Aorta (tissue), 5 donors: Measurements from ENCODE around the gene CA9. TPM values are rescaled to one million over a fixed set of nuclear protein-coding genes. Genes with fewer than 3 reads are reported as not detected.

Source experiments
- ATAC-seq: fragments of 200-7000 bp; cut with Tn5 transposase; one replicate; pipeline ENCODE4 v1.9.1; 2022; ENCODE audit warnings: moderate library complexity; ENCODE audit not compliant: low FRiP score
- DNase-seq, 2 donors: peaks; one replicate each; pipeline ENCODE4 v3.0.0-alpha.2; 2020
- H3K27ac ChIP-seq, 2 donors: one replicate each; pipeline ENCODE4 v1.5.1; 2013; ENCODE audit warnings: low read length in 2 of 2, mild to moderate bottlenecking in 2 of 2, moderate library complexity in 2 of 2, control low read depth in 1 of 2, inconsistent platforms in 1 of 2, low read depth in 1 of 2
- H3K27me3 ChIP-seq, 2 donors: one replicate each; pipeline ENCODE4 v1.6.1; 2013; ENCODE audit warnings: control low read depth in 1 of 2, low read length in 1 of 2, mild to moderate bottlenecking in 1 of 2, moderate library complexity in 1 of 2; ENCODE audit not compliant: insufficient read depth in 2 of 2, control insufficient read depth in 1 of 2
- H3K36me3 ChIP-seq, 2 donors: one replicate each; pipeline ENCODE4 v1.6.1; 2013; ENCODE audit warnings: control low read depth in 1 of 2, low read length in 1 of 2, mild to moderate bottlenecking in 1 of 2; ENCODE audit not compliant: insufficient read depth in 2 of 2, control insufficient read depth in 1 of 2
- H3K4me1 ChIP-seq, 2 donors: one replicate each; pipeline ENCODE4 v1.6.1; 2013; ENCODE audit warnings: low read length in 2 of 2, control low read depth in 1 of 2, mild to moderate bottlenecking in 1 of 2, moderate library complexity in 1 of 2; ENCODE audit not compliant: insufficient read depth in 2 of 2, control insufficient read depth in 1 of 2
- H3K4me3 ChIP-seq, 2 donors: one replicate each; pipeline ENCODE4 v1.5.1; 2013; ENCODE audit warnings: low read length in 2 of 2, control low read depth in 1 of 2, mild to moderate bottlenecking in 1 of 2
- H3K9me3 ChIP-seq: one replicate; pipeline ENCODE4 v1.6.1; 2013; ENCODE audit warnings: mild to moderate bottlenecking, low read length; ENCODE audit not compliant: control insufficient read depth
- WGBS, 2 donors: extraction: QIAGEN DNeasy Blood & Tissue Kit; methylation state at CpG; one replicate each; pipeline ENCODE4 v1.1.7; 2013; 5-methylcytosine and 5-hydroxymethylcytosine counted together
- intact Hi-C, 2 donors: fragments of 100-400 bp; cut with DNase I; formaldehyde crosslinking; loops; one replicate each; pipeline versions ENCODE4 v1.14.2 to v1.15.0; 2022
- polyA plus RNA-seq, 2 donors: library from polyadenylated mRNA; stranded (reverse); fragments of 200-250 nt; gene quantifications; one replicate each; pipeline ENCODE4 v1.2.3, GENCODE V29; 2013
- total RNA-seq, 2 donors: library from RNA; stranded (reverse); fragmentation: NEBNext Ultra II Directional; extraction: Animal tissue kit (Norgen Biotek cat#: 25700); gene quantifications; one replicate each; pipeline ENCODE4 v1.2.1, GENCODE V29; 2021
- donor health status: healthy with polysubstance abuse.
- donor health status: Bipolar disorder and iron deficiency.
- donor health status: DM: no; HTN: no; CAD: no.
- donor health status: DM: no; HTN: no; CAD: no.
- donor health status: DM: yes; HTN: yes; CAD: no.

CA9 gene
- total and polyA plus RNA-seq, 4 donors, result 0.79 to 8.8 (median 4.3) TPM; not detected in 1

- Histone ChIP-seq H3K9me3 (no peaks in the 10 kb centered on the region), H3K4me1 (no peaks in the 10 kb centered on the region), H3K27me3 (no peaks in the 10 kb centered on the region), H3K4me3 (peak overlapping the region; percentile 6 to 7), H3K27ac (peak overlapping the region in 1 of 2 donors; percentile 66), H3K36me3 (peaks cover 0 to 26% of the 10 kb centered on the region in 2 donors)
- intact Hi-C loops, result no loop called here
- WGBS, 2 donors, result 59 to 64% methylated on average over 10 of the region's 10 CpGs
- no peak for ATAC-seq
- DNase-seq, result no peak
Observed at GRCh38 chr9:35684921-35685320, 11.2 kb downstream of the CA9 start.

GRCh38 chr9:35685506-35685905, 11.8 kb downstream of the CA9 start:
- peaks cover 0 to 26% of the 10 kb centered on the region in 2 donors for H3K36me3 ChIP-seq
- H3K4me3 ChIP-seq, result peak overlapping the region; percentile 6 to 7
- H3K9me3 ChIP-seq, result no peaks in the 10 kb centered on the region
- no peaks in the 10 kb centered on the region for H3K27me3 ChIP-seq
- DNase-seq (peak in 1 of 2 donors; percentile 72), ATAC-seq (no peak)
- H3K27ac ChIP-seq, result peak overlapping the region in 1 of 2 donors; percentile 66
- intact Hi-C loops, result no loop called here
- no peaks in the 10 kb centered on the region for H3K4me1 ChIP-seq
- WGBS, 2 donors, result 16 to 29% methylated on average over 13 of the region's 13 CpGs

GRCh38 chr9:35686222-35687203, 12.8 kb downstream of the CA9 start:
- ATAC-seq (no peak), DNase-seq (no peak)
- Histone ChIP-seq H3K4me3 (peak overlapping the region; percentile 91 to 95), H3K4me1 (no peaks in the 10 kb centered on the region), H3K27ac (peak overlapping the region; percentile 23 to 65), H3K36me3 (peaks cover 0 to 26% of the 10 kb centered on the region in 2 donors), H3K27me3 (no peaks in the 10 kb centered on the region), H3K9me3 (no peaks in the 10 kb centered on the region)
- intact Hi-C loops, result loop anchor here in 1 of 2 donors (2.0 kb wide), 1 partner anchor 42 kb away; no protein-coding TSS in a partner anchor
- WGBS, 2 donors, result 5 to 9% methylated on average over 11 of the region's 11 CpGs

GRCh38 chr9:35687306-35687705, 13.6 kb downstream of the CA9 start:
- peaks cover 0 to 26% of the 10 kb centered on the region in 2 donors for H3K36me3 ChIP-seq
- H3K4me3 ChIP-seq, result peak overlapping the region; percentile 91 to 95
- intact Hi-C loops, result loop anchor here in 1 of 2 donors (2.0 kb wide), 1 partner anchor 41 kb away; no protein-coding TSS in a partner anchor
- no peaks in the 10 kb centered on the region for H3K9me3 ChIP-seq
- H3K4me1 ChIP-seq, result no peaks in the 10 kb centered on the region
- H3K27me3 ChIP-seq, result no peaks in the 10 kb centered on the region
- no peak for ATAC-seq
- H3K27ac ChIP-seq, result peak overlapping the region in 1 of 2 donors; percentile 6
- DNase-seq, result no peak
- 4 to 11% methylated on average over 2 of the region's 2 CpGs for WGBS, 2 donors

- 3 to 7% methylated on average over 2 of the region's 2 CpGs for WGBS, 2 donors
- Histone ChIP-seq H3K27ac (peak overlapping the region in 1 of 2 donors; percentile 87), H3K4me1 (no peaks in the 10 kb centered on the region), H3K36me3 (peaks cover 0 to 22% of the 10 kb centered on the region in 2 donors), H3K27me3 (no peaks in the 10 kb centered on the region), H3K4me3 (peak overlapping the region; percentile 91 to 95), H3K9me3 (no peaks in the 10 kb centered on the region)
- ATAC-seq (no peak), DNase-seq (no peak)
- intact Hi-C loops, result loop anchor here (2.0 kb wide), 2 partner anchors 27 to 41 kb away; no protein-coding TSS in a partner anchor
Observed at GRCh38 chr9:35687972-35688557, 14.3 kb downstream of the CA9 start.

GRCh38 chr9:35688558-35689541, 15.1 kb downstream of the CA9 start:
- intact Hi-C loops, result loop anchor here in 1 of 2 donors (2.0 kb wide), 1 partner anchor 28 kb away; no protein-coding TSS in a partner anchor
- DNase-seq (no peak), ATAC-seq (no peak)
- no peaks in the 10 kb centered on the region for H3K4me1 ChIP-seq
- H3K27me3 ChIP-seq, result no peaks in the 10 kb centered on the region
- 3 to 6% methylated on average over 12 of the region's 12 CpGs for WGBS, 2 donors
- H3K4me3 ChIP-seq, result peak overlapping the region; percentile 91 to 95
- no peaks in the 10 kb centered on the region for H3K9me3 ChIP-seq
- H3K27ac ChIP-seq, result peak overlapping the region; percentile 83 to 87
- peaks cover 0 to 17% of the 10 kb centered on the region in 2 donors for H3K36me3 ChIP-seq

- Histone ChIP-seq H3K27ac (peak within 1 kb of the TSS; percentile 83 to 100), H3K27me3 (no peaks in the 10 kb centered on the region), H3K4me1 (no peaks in the 10 kb centered on the region), H3K36me3 (peaks cover 0 to 8% of the 10 kb centered on the region in 2 donors), H3K9me3 (no peaks in the 10 kb centered on the region), H3K4me3 (peak within 1 kb of the TSS; percentile 91 to 95)
- ATAC-seq (peak; percentile 83), DNase-seq (peak; percentile 90 to 96)
- intact Hi-C loops, result loop anchor here in 1 of 2 donors (2.0 kb wide), 2 partner anchors 29 to 39 kb away; no protein-coding TSS in a partner anchor
- WGBS, 2 donors, result 2 to 4% methylated on average over 44 to 61 of the region's 61 CpGs
Observed at GRCh38 chr9:35689542-35690293, 16.0 kb downstream of the CA9 start, which contains the start of gene TPM2. Gene TPM2 (minus strand): TSS chr9:35689925. CDS start chr9:35689817, 108 bp downstream.
